ENCODE measurements around the gene PPM1N.
A peak's percentile ranks its signal among the peaks of the same experiment; 100 is the strongest.
"Not testable (repeated sequence)": the region's sequence is repeated elsewhere in the genome, so short reads cannot be mapped to it uniquely, and the experiment has no call there.

Gene PPM1N

DNA sequence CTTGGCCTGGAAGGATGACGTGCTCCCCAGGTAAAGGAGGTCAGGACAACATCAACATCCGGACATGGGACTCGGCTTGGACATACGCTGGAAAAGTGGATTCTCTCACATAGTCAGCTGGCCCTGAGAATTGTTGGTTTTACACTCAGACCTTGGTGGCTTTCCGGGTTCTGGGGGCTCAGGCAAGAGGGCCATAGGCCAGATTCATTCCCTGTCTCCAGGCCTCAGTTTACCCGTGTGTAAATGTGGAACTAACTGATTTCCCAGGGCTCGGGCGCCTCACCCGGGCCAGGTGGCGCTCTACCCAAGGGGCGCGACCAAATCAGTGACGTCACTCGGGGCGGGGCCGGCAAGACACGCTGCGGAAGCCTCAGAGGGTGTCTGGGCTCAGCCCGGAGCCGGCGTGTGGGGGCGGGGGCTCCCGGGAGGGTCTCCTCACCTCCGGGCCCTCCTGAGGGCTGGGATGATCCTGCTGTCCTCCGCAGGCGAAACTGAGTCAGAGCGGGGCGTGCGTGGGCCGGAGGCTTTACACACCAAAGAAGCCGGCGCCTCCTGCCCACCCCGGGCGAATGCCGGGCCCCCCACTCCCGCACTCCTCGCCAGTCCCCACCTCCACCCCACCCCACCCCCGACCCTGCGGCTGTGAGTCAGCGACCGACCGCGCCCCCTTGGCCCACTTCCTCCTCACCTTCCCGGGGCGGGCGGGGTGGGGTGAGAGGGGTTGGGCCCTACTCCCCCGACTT, 8.2 kb downstream of the PPM1N start:
- H3K4me3 ChIP-seq (replicated peaks in 1 of 2; ENCODE audit: low read depth in 2 of 2, low read length in 2 of 2), result peak overlapping the region; percentile 95 to 99
- DNase-seq (ENCODE audit: low read depth in 2 of 2), result peak; percentile 89 to 92

DNA sequence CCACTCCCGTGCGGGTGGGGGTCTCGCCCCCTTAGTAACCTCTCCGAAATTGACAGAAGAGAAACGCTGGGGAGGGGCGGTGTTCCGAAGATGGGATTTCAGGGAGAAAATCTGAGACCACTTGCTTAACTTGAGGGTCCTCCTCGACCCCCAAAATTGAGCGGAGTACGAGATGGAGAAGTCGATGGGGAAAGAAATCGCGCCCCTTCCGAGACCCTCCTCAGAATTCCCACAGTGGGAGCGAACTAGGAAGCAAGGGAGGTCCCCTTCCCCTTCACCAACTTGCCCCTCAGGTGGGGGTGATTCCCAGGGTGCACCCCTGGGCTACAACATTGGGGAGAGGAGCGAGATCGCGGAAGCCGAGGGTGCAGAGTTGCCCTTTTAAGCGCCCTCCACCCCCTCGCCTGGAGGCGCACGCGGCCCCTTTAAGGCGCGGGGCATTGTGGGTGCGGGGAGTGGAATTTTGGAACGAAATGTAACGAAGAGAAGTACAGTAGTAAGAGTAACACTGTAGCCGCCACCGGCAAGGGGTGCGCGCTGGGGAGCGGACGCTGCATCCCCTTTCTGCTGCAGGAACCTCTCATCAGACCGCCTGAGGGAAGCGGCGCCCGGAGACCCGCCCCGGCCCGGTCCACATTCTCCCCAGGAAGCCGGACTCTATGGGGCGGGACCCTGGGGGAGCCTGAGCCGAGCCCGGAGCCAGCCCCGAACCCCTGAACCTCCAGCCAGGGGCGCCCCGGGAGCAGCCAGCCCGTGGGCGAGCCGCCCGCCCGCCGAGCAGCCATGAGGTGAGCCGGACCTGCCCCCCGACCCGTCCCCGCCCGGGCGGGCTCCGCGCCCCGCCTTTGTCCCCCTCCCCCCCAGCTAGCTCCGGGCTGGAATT, 9.0 kb downstream of the PPM1N start, which contains the start of gene VASP:
TSS of gene VASP (plus strand) at position 491 of the 883 bp plus-strand sequence. CDS start at position 784, 293 bp downstream.
- DNase-seq (ENCODE audit: low read depth in 2 of 2), result peak; percentile 84 to 88
- TF ChIP-seq, protein P1, sequence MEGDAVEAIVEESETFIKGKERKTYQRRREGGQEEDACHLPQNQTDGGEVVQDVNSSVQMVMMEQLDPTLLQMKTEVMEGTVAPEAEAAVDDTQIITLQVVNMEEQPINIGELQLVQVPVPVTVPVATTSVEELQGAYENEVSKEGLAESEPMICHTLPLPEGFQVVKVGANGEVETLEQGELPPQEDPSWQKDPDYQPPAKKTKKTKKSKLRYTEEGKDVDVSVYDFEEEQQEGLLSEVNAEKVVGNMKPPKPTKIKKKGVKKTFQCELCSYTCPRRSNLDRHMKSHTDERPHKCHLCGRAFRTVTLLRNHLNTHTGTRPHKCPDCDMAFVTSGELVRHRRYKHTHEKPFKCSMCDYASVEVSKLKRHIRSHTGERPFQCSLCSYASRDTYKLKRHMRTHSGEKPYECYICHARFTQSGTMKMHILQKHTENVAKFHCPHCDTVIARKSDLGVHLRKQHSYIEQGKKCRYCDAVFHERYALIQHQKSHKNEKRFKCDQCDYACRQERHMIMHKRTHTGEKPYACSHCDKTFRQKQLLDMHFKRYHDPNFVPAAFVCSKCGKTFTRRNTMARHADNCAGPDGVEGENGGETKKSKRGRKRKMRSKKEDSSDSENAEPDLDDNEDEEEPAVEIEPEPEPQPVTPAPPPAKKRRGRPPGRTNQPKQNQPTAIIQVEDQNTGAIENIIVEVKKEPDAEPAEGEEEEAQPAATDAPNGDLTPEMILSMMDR (IDR thresholded peaks at IDR 0.05; ENCODE audit: low read depth, low read length), result no peak
- peak within 1 kb of the TSS; percentile 95 to 99 for H3K4me3 ChIP-seq (replicated peaks in 1 of 2; ENCODE audit: low read depth in 2 of 2, low read length in 2 of 2)

More for the DNA sequence above, 8.2 kb downstream of the PPM1N start:
- TF ChIP-seq, protein P1 (IDR thresholded peaks at IDR 0.05; ENCODE audit: low read depth, low read length), result peak; percentile 47

DNA sequence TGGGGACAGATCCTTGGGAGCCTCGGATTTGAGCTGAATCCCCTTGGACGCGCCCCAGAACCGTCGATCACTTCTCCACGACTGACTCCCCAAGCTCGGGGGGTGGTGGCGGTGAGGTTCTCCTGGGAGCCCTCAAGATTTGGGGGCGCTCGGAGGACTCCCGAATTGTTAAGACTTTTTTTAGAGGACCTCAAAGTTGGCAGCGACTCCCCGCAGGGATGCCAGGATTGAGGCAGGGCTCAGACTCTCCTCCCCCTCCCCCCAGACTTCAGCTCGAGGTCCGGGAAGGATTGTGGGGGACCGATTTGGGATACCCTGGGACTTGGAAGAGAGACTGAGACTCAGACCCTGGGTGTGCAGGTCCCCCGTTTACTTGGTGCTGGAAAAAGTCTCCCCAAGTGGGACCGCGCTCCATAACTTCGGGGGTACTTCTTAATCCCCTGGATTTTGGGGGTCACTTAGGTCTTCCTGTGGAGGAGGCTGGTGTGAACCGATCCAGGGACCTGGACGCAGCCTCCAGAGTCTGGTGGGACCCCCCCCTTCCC, 9.7 kb downstream of the PPM1N start:
- peak overlapping the region; percentile 95 to 99 for H3K4me3 ChIP-seq (replicated peaks in 1 of 2; ENCODE audit: low read depth in 2 of 2, low read length in 2 of 2)
- TF ChIP-seq, protein P1 (IDR thresholded peaks at IDR 0.05; ENCODE audit: low read depth, low read length), result no peak
- DNase-seq (ENCODE audit: low read depth in 2 of 2), result no peak

DNA sequence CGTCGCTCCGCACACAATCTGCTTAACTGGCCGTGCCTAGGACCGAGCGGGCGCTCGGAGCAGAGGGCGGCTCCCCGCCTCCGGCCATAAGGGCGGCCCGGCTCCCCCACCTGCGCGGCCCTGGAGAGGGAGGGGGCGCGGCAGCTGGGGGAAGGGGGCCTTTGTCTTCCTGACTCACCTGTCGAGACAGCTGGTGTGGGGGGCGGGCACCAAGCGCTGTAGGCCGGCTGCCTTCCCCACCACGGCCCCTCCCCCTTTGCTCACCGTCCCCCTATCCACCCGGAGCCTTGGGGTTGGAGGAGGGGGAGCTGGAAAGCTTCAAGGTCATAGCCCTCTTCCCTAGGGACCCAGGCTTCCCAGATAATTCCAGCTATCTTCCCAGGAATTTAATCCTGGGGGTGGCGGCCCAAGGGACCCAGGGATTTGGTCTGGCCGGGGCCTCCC, 10.2 kb downstream of the PPM1N start:
- H3K4me3 ChIP-seq (replicated peaks in 1 of 2; ENCODE audit: low read depth in 2 of 2, low read length in 2 of 2), result peak overlapping the region; percentile 95 to 99
- peak; percentile 33 to 40 for DNase-seq (ENCODE audit: low read depth in 2 of 2)
- TF ChIP-seq, protein P1 (IDR thresholded peaks at IDR 0.05; ENCODE audit: low read depth, low read length), result no peak

DNA sequence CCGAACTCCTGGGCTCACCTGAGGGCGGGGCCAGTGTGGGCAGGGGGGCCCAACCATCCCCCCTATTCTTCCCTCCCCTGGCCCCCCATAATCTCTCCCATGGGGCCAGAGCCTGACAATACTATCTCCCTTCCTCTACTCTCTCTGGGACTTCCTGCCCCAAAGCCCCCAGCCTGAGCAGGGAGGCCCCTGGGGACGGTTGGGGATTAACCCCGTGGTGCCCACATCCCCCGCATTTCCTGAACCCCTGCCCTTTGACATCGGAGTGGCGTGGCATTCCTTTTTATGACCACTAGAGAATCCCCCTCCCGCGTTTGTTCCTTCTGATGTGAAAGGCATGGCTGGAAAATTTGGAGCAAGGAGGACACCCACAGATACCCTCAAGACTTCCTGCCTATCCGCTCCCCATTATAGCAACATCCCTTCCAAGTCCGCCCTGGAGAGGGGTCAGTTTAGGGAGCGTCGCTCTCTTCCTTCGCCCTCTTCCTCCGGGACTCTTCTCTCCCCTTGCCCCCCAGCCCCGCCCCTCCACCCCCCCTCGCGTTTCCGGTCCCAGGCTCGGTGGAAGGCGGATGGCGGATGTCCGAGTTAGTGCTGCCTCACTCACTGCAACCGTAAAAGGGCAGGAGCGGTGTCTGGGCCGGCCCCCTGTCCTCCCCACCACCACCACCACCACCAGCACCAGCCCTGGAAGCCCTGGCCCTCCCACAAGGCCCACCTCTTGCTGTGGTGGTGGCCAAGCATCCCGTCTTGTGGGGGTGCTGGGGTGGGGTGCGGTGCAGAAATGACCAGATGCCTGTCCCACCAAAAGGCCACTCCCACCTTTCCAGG, 10.8 kb downstream of the PPM1N start:
- DNase-seq (ENCODE audit: low read depth in 2 of 2), result peak; percentile 74 to 77
- TF ChIP-seq, protein P1 (IDR thresholded peaks at IDR 0.05; ENCODE audit: low read depth, low read length), result no peak
- peak overlapping the region; percentile 95 to 99 for H3K4me3 ChIP-seq (replicated peaks in 1 of 2; ENCODE audit: low read depth in 2 of 2, low read length in 2 of 2)

DNA sequence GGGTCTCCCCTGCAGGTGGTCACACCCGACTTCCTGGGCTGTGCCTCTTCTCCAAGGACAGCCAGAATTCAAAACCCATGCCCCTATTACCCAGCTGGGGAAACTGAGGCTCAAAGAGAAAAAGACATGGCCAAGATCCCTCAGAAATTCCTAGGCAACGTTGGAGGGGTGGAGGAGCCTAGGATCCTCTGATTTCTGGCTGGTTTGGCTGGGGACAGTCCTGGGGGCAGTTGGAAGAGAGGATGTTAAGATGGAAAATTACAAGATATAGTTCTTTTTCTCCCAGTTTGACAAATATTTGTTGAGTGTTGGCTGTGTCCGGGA, 11.4 kb downstream of the PPM1N start:
- peak overlapping the region; percentile 95 to 99 for H3K4me3 ChIP-seq (replicated peaks in 1 of 2; ENCODE audit: low read depth in 2 of 2, low read length in 2 of 2)
- no peak for DNase-seq (ENCODE audit: low read depth in 2 of 2)
- TF ChIP-seq, protein P1 (IDR thresholded peaks at IDR 0.05; ENCODE audit: low read depth, low read length), result no peak

DNA sequence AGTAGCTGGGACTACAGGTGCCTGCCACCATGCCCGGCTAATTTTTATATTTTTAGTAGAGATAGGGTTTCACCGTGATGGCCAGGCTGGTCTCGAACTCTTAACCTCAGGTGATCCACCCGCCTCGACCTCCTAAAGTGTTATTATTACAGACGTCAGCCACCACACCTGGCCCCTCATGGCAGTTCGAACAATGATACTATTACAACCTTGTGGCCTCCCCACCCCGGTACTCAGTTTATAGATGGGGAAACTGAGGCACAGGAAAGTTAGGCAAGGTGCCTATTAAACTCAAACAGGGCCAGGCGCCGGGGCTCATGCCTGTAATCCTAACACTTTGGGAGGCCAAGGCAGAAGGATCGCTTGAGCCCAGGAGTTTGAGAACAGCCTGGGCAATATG, 12.1 kb downstream of the PPM1N start:
- H3K4me3 ChIP-seq (replicated peaks in 1 of 2; ENCODE audit: low read depth in 2 of 2, low read length in 2 of 2); DNase-seq (ENCODE audit: low read depth in 2 of 2): not testable (repeated sequence)

Data from cardiac fibroblast (primary cell).